Measurements from ENCODE around the gene ELFN2. TPM values are rescaled to one million over a fixed set of nuclear protein-coding genes. Genes with fewer than 3 reads are reported as not detected.
"Not testable (repeated sequence)": the region's sequence is repeated elsewhere in the genome, so short reads cannot be mapped to it uniquely, and the experiment has no call there.

The ELFN2 gene
- polyA plus RNA-seq, 12 donors = 0.74 to 2.5 (median 0.98) TPM; not detected in 1

DNA sequence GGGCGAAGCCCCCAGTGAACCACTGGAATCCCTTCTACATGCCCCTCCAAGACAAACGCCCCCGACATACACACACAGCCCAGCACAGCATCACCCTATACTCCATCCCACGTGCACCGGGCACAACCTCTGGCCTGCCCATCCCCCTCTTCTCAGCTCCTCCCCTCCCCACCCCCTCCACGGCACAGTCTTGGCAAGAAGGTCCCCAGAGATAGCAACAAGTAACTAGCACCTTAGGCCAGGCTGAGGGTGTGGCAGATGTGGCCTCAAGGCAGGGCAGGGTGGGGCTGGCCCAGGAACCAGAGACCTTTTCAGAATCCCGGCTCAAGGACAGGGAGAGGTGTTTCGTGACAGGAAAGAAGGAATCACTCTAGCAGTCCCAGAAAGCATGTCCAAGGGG is 90.7 kb downstream of the ELFN2 start:
- DNase-seq = no peak

DNA sequence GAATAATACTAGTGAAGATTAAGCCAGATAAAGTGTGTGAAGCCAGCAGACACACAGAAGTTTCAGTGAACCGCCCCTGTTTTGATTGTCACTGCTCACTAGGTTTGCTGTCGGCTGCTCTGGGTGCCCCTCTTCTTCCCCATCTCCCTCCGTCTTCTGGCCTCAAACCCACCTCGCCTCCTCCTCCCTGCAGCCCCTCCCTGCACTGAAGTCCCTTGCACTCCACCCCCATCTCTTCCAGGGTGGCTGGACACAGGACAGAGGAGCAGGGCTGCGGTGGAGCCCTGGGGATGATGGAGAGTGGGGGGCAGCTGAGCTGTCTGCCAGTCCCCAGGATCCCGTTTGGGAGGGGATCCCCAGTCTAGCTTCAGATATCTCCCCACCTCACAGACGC is 91.5 kb downstream of the ELFN2 start:
- no peak for DNase-seq

DNA sequence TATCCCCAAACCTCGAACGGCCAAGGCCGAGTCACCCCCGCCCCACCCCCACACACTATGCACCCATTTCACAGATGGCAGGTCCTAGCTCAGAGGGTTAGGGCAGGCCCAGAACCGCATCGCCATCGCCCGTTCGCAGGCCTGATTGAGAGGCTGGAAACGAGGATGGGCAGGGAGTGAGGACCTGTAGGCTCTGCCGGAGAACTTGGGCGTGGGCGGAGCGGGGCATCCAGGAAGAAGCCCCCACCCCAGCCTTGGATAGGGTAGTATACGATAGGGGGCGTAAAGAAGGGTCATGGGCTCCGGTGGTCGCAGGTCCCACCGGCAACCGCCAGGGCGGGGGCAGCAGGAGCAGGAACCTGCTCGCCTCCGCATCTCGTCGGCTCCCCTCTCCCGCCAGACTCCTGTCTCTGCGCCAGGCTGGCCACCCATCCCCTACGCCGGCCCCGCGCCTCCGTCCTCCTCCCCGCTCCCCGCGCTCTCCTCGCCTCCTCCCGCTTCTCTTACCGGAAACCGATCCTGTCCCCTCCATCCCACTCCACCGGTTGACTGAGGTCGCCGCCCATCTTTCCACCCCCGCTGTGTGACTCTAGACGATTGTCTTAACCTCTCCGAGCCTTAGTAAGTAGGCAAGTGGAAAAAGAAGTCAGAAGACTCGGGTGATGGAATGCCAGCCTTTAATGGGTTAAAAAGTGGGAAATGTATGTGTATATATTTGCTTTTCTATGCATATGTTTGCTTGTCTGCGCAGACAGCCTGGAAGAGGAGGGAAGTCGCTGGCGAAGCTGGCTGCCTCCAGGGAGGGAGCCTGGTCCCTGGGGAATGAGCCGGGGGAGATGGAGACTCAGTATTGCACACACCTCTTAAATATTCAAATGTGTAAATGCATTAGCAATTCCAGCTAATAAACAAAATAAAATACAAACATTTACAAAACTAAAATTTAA is 92.1 kb downstream of the ELFN2 start:
- no peak for DNase-seq

DNA sequence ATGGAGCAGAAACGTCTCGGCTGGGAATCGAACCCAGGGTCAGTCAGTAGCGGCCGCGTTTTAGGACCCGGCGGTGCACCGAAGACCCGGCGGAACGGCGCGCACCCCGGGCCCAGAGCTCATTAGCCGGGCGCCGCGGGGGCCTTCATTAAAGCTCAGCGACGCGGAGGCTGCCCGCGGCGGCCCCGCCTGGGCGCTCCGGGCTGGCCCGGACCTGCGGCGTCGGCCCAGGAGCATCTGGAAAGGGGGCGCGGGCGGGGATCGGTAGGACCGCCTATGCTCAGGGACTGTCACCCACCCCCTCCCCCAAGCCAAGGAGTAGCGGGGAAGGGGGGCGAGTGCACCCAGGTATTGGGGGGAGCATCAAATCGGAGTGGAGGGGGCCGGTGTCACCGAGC is 92.8 kb downstream of the ELFN2 start:
- no peak for DNase-seq

DNA sequence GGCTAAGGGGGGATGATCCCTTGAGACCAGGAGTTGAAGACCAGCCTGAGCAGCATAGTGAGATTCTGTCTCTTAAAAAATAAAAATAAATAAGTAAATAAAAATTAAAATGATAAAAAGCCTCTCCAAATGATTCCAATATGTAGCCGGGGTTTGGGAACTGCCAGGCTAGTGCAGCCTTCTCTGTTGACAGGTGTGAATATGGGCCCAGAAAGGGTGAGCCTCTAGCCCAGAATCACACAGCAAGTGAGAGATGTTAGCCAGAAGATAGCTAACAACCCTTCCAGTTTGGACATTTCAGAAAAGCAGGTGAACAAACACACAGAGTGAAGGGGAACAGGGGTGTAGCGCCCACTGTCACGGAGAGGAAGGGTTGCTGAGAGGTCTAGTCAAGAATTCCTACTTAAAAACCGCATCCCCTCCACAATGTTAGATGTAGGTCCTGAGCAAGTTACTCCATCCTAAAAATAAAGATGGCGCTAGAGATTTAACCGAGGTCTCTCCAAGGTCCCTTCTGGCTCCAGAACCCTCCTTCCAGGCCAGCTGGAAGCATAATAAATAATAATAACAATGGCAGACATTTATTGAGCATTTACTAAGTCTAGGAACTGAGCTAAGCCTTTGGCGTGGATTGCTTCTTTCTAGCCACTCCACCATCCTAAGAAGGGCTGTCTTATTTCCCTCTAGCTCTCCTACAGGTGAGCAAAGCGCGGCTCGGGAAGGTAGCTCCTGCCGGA is 93.4 kb downstream of the ELFN2 start:
- DNase-seq = no peak

DNA sequence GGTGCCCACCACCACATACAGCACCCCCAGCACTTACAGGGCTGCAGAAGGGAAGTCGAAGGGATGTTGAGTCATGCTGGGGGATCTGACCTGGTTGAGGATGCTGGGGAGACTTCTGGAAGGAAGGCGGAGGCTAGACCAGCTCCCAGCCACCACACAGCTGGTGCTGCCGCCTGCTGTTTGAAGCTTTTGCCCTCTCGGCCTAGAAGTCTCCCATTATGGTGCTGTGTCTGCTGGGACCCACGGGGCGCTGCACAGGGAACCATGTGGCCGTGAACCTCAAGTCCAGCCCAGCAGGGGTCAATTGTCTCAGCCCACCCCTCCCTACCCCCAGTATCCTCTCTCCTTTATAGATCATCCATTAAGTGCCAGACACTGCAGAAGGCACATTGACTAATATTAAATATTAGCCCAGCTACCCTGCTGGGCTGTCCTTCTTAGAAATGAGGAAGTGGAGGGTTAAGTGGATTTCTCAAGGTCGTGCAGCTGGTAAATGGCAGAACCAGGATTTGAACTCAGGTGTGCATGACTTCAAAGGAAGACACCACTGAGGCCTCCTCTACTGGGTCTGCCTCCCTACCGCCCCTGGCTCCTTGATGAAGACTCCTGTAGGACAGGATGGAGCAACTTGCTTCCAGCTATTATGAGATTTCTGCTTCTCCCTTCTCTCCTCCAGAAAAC is 95.3 kb downstream of the ELFN2 start:
- DNase-seq = no peak

DNA sequence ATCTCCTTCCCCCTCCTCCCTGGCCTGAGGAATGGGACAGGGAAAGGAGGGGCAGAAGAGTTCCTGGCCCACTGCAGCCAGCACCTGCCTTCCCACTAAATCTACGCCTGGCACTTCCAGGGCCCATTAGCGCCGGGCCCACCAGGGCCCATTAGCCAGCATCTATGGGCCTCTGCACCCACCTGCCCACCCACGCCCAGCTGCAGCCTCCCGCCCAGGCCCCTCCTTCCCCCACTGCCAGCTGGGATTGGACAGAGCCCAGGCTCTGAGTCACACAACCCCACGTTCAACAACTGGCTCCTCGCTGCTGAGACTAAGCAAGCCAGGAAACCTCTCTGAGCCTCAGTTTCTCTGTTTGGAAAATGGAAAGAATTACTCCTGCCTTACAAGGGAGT is 96.2 kb downstream of the ELFN2 start:
- no peak for DNase-seq

DNA sequence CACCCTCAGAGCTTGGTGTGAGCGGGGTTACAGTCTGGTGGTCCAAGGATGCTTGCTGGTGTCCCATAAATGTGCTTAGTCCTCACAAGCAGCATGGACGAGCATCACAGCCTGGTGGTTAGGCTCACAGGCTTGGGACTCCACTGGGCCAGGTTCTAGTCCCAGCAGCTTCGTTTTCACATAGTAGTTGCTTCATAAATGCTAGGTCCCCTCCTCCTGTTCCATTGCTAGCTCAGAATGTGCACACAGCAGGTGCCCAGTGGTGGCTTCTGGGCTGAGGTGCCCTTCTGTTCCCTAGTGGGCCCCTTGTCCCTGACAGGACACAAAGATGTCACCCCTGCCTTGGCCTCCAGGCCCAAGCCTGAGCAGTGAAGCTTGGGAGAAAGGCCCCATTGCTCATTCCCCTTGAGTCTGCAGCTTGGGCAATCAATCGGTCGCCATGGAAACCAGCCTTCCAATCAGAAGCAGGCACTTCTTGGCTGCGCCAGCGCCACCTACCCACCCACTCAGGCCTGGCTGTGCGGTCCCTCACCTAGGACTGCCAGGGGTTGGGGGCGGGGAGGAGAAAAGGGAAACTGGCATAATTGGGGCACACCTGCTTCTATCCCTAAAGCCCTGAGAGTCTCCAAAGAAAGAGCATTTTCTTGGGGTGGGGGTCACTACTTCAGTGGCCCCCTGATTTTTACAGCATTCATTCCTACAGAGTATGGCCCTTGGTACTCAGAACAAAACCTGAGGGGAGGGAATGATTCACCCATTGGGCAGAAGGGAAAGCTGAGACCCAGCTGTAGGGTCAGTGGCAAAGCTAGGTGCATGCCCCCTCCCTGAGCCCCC is 96.9 kb downstream of the ELFN2 start:
- DNase-seq = no peak

DNA sequence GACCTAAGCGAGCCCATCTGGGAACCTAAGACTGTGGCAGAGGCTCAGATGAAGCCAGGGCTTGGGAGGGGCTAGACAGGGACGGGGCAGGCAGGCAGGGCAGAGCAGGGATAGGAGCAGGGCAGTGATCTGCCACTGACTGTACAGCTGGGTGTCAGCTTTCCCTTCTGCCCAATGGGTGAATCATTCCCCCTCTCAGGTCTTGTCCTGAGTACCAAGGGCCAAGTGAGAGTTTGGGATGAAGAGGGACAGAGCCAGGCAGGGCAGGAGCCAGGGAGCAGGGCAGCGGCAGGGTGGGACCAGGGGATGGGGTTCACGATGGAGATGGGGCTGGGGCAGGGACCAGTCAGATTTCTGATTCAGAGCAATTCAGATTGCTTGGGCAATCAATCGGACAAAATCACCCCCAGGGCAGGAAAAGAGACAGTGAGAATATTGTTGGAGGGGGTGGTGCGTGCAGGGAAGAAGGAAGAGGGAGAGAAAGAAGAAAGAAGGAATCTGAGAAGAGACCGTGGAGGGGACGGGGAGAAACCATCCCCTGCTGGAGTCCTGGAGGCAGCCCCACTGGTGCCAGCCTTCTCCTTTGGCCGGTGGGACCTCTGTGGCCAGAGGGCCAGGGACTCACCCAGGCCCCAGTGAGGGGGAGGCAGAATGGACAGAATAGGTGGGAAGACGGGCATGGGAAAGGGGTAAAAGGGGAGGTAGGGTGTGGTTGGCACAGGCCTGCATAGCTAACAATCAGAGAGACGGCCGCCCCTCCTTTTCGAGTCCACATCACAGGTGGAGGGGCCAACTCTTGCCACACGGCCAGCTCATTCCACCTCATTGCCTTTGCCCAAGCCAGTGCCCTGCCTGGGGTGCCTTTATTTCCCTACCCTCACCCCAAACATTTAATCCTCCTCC is 97.8 kb downstream of the ELFN2 start:
- DNase-seq = no peak

DNA sequence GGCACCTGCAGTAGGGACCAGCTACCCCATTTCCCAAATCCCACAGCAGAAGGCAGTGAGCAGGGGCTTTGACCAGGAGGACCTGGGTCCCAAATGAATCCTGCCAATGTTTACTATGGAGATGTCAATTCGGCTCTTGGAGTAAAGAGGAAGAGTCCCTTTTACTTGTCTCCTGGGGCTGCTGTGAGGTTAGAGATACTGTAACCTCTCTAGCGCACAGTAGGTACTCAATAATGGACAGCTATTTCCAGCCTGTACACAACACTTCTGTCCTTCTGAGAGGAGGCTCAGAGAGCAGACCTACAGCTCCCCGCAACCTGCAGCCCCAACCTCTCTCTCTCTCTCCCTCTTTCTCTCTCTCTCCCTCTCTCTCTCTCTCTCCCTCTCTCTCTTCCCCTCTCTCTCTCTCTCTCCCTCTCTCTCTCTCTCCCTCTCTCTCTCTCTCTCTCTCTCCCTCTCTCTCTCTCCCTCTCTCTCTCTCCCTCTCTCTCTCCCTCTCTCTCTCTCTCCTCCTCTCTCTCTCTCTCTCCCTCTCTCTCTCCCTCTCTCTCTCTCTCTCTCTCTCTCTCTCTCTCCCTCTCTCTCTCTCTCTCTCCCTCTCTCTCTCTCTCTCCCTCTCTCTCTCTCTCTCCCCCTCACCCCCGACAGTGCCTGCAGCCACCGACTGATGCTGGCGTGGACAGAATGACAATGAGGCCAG is 98.6 kb downstream of the ELFN2 start:
- not testable (repeated sequence) for DNase-seq

DNA sequence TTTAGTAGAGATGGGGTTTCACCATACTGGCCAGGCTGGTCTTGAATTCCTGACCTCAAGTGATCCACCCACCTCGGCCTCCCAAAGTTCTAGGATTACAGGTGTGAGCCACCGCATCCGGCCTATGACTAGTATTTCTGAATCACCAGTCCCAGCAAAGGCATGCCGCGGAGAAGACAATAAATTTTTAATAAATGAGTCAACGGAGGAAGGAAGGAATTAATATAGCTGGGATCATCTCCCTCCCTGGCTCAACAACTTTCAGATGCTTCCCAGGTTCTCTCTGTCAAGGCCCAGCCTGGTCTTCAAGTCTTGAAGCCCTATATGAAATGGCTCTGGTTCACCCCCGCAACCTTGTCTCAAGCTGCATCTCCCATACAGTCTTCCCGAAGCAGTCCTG is 99.3 kb downstream of the ELFN2 start:
- no peak for DNase-seq

DNA sequence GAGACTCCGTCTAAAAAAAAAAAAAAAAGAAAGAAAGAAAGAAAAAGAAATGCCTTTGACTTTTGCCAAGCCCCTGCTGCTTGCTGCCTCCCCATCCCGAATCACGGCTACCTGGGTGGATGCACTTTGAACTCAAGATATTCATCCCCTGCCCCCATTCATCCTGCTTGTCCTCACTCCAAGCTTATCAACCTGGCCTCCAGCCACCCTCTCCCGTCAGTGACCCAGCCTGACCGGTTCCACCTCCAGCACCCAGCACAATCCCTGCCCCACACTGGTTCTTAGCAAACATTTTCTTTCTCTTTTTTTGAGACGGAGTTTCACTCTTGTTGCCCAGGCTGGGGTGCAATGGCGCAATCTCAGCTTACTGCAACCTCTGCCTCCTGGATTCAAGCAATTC is 100.6 kb downstream of the ELFN2 start:
- no peak for DNase-seq

DNA sequence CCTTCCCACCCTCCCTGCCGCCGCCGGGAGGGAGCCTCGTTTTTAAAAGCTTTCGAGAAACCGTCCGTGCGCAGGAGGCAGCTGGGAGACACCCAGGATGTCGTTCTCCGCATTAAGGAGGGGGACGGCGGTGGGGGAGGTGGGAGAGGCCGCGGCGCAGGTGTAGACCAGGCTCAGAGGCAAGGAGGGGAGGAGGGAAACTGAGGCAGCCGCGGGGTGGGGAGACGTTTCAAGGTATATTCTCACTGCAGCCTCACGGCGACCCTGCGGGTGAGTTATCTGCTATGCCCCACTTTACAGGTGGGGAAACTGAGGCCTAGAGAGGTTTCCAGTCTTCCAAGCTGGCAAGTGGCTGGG is 102.3 kb downstream of the ELFN2 start:
- no peak for DNase-seq

DNA sequence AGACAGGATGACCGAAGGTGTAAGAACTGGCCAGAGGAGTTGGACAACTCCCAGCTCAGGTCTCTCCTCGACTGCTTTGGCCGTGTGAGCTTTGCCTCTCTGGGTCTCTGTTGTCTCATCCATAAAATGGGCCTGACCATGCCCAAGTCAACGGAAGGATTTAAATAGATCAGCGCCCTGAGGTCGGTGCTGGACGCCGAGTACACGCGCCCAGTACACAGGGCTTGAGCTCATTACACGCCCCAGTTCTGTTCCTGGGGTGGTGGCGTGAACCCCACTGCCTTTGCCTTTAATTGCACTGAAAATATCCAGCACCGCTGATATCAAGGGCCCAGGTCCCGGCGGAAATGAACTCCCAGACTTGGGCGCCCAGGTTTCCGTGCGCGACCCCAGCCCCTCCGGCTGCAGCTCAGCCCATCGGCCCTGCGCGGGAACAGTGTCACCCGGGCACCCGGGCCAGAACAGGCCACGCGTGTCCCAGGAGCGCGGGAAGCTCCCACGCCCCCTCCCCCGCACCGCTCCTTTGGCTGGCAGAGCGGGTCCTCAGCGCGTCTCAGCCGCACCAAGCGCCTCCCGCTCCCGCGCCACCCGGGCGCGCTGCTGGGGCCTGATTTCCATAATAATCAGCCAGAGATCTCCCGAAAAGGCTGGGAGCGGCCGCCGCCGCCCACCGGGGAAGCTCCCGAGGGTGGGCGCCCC is 102.8 kb downstream of the ELFN2 start:
- no peak for DNase-seq

DNA sequence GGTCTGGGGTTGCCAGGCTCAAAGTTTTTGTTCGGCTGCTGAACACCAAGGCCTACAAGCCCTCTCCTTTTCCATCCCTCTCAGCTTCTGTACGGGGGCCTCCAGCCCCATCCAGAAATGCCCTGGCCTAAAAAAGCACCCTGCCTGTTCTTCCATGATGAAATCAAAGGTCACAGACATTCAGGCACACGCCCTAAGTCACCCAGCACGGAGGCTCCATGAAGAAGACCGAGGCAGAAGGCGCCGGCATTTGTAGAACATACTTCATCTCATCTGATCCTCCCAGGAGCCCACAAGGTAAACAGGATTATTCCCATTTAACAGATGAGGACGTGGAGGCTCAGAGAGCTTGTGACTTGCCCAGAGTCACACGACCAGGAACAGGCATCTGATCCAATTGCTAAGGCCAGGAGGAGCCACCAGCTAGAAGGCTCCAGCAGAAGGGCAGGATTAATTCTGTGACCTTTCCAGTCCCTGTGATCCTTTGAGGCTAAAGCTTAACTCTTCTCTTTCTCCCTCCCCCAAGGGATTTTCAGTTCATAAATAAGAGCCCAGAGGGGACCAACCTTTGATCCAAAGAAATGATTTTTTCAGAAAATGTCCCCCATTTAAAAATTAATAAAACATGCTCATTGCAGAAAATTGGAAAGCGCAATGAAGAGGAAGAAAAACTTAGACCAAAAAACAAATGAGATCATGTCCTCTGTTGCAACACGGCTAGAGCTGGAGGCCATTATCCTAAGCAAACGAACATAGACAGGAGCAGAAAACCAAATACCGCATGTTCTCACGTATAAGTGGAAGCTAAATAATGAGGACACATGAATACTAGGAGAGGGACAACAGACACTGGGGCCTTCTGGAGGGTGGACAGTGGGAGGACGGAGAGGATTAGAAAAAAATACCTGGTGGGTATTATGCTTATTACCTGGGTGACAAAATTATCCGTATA is 106.3 kb downstream of the ELFN2 start:
- no peak for DNase-seq

DNA sequence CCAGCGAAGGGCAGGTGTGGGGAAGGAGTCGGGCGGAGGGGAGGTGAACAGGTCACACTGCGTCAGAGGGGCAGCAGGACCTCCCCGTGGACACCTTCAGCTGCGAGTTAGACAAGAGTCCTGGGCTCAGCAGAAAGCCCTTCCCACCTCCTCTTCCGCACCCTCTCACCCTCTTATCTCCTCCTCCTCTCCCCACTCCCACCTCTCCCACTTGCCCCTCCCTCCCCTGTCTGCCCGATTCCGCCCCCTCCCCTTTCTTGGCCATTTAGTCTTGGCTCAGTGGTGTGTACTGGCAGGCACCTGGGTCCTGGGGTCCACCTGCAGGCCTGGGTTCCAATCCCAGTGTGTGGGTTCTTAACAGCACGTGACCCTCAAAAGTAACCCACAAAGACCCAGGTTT is 107.8 kb downstream of the ELFN2 start:
- no peak for DNase-seq

DNA sequence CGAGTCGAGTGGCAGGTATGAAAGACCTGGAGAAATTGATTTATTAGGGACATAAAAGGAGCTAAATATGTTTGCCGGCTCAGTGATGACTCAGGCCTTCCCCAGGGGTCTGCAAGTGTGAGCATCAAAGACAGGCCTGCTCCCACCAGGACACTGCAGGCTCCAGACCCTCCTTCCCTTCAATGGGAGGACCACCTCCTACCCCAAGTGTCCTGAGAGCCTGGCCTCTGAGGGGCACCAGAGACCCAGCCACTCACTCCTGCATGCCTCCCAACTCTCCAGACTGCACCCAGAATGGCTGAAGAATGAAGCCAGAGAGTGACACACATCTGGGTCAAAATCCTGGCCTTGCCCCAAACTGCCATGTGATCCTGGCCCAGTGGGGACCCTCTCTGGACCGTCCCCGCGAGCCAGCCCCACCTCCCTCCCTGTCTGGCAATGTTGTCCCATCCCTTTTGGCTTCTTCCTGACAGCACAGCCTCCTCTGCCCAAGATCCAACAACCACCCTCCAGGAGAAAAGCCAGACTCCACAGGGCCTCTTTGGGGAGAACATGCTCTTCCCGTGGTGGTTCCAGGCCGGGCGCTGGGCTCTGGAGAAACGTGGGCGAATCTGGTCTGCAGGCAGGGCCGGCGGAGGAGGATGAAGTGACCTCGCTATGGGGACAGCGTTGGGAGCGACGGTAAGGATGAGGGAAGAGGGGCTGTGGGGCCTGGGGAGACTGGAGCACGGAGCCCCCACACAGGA is 108.7 kb downstream of the ELFN2 start:
- DNase-seq = no peak
